GM12891 (cell line): ENCODE measurements around the gene IFNA7.

Experiments used
- PAX5 ChIP-seq: IDR thresholded peaks from 2 replicates; pipeline ENCODE4 v1.6.1; 2011; ENCODE audit warnings: low read length, moderate library complexity, mild to moderate bottlenecking; ENCODE audit not compliant: insufficient read depth, severe bottlenecking
- POLR2A ChIP-seq: IDR thresholded peaks from 2 replicates; pipeline ENCODE4 v1.6.1; 2011; ENCODE audit warnings: low read depth, low read length, control low read depth
- POLR2AphosphoS5 ChIP-seq: IDR thresholded peaks from 2 replicates; pipeline ENCODE4 v1.6.1; 2011; ENCODE audit warnings: low read depth, low read length, control low read depth
- POU2F2 ChIP-seq: IDR thresholded peaks from 2 replicates; pipeline ENCODE4 v1.6.1; 2011; ENCODE audit warnings: low read depth, mild to moderate bottlenecking, control low read depth, low read length, moderate library complexity
- SPI1 ChIP-seq: IDR thresholded peaks from 2 replicates; pipeline ENCODE4 v1.6.1; 2011; ENCODE audit warnings: low read depth, low read length, control low read depth
- TAF1 ChIP-seq: IDR thresholded peaks from 2 replicates; pipeline ENCODE4 v1.6.1; 2011; ENCODE audit warnings: low read depth, low read length, control low read depth

- no peak for TF ChIP-seq TAF1
- no peak for TF ChIP-seq SPI1
- no peak for TF ChIP-seq POLR2A
- no peak for TF ChIP-seq POLR2AphosphoS5
- TF ChIP-seq PAX5: no peak
- no peak for TF ChIP-seq POU2F2
Observed at GRCh38 chr9:21234153-21234687, 32.2 kb upstream of the IFNA7 start.
